Activated CD8-positive, alpha-beta T cell treated with anti-CD3 and anti-CD28 coated beads, Interleukin-2, amount 10 ng/mL, durations not matched to agents 7 days and 5 days (primary cell): ENCODE data around the gene G0S2. TPM values are rescaled to one million over a fixed set of nuclear protein-coding genes. Genes with fewer than 3 reads are reported as not detected.

Source experiments
- ATAC-seq: fragments of 150-1000 bp; cut with Tn5 transposase; one replicate; pipeline ENCODE4 v1.10.0; 2021; ENCODE audit warnings: moderate library complexity
- CTCF ChIA-PET: fragments of 350-600 bp; sonication (Branson Sonifier 250); formaldehyde crosslinking; loops from one replicate; lab custom pipeline; 2021; ENCODE audit warnings: antibody characterized with exemption; lab: Charles Lee
- POLR2A ChIA-PET: fragments of 350-600 bp; sonication (Branson Sonifier 250); formaldehyde crosslinking; loops from one replicate; lab custom pipeline; 2021; ENCODE audit warnings: antibody characterized with exemption; lab: Charles Lee
- DNase-seq: peaks from one replicate; pipeline ENCODE4 v3.0.0-alpha.2; 2020
- H3K27ac Mint-ChIP-seq: one replicate; pipeline ENCODE4 v1.8.0; 2021; ENCODE audit warnings: mild to moderate bottlenecking, mixed read lengths
- H3K27me3 Mint-ChIP-seq: one replicate; pipeline ENCODE4 v1.8.0; 2021; ENCODE audit warnings: low read depth, mixed read lengths
- H3K36me3 Mint-ChIP-seq: one replicate; pipeline ENCODE4 v1.8.0; 2021; ENCODE audit warnings: low read depth, mixed read lengths
- H3K4me1 Mint-ChIP-seq: one replicate; pipeline ENCODE4 v1.8.0; 2021; ENCODE audit warnings: low read depth, mixed read lengths
- H3K4me3 Mint-ChIP-seq: one replicate; pipeline ENCODE4 v1.8.0; 2021; ENCODE audit warnings: mild to moderate bottlenecking, mixed read lengths
- H3K9me3 Mint-ChIP-seq: one replicate; pipeline ENCODE4 v1.8.0; 2022; ENCODE audit warnings: mixed read lengths; ENCODE audit not compliant: insufficient read depth
- total RNA-seq, 2 experiments: library from RNA; stranded (reverse); gene quantifications; one replicate each; pipeline ENCODE4 v1.2.3, GENCODE V29; 2021

Gene G0S2
- total RNA-seq, 2 experiments from 2014 or later = not detected

GRCh38 chr1:209723265-209723664, 48.1 kb downstream of the G0S2 start:
- ATAC-seq (no peak), DNase-seq (no peak)
- Mint-ChIP-seq H3K27me3 (no peaks in the 10 kb centered on the region), H3K27ac (no peak overlapping the region), H3K36me3 (no peaks in the 10 kb centered on the region), H3K4me3 (no peak overlapping the region), H3K9me3 (no peaks in the 10 kb centered on the region), H3K4me1 (peaks cover 14% of the 10 kb centered on the region)
- POLR2A ChIA-PET = no interaction called here
- CTCF ChIA-PET = interaction anchor here (1.0 to 2.4 kb wide), 4 partner anchors 13 to 32 kb away, joined by 3 to 8 read pairs (median 4); no protein-coding TSS in a partner anchor

- Mint-ChIP-seq H3K36me3 (no peaks in the 10 kb centered on the region), H3K9me3 (no peaks in the 10 kb centered on the region), H3K27me3 (no peaks in the 10 kb centered on the region), H3K4me3 (no peak overlapping the region), H3K4me1 (peaks cover 14% of the 10 kb centered on the region), H3K27ac (peak overlapping the region; percentile 86)
- POLR2A ChIA-PET = interaction anchor here (0.6 to 1.6 kb wide), 4 partner anchors 42 to 1768 kb away, joined by 3 to 4 read pairs (median 3); partner anchors contain the start of genes C1orf74 and RD3
- DNase-seq = no peak
- CTCF ChIA-PET = interaction anchor here (1.0 to 2.5 kb wide), 7 partner anchors 12 to 158 kb away, joined by 3 to 22 read pairs (median 5); no protein-coding TSS in a partner anchor
- peak; percentile 51 for ATAC-seq
Observed at GRCh38 chr1:209723756-209724693, 48.8 kb downstream of the G0S2 start.

Other genes starting within 250 kb of the G0S2 start
- not detected for gene CAMK1G, start 91.7 kb upstream of the G0S2 start, total RNA-seq
- gene LAMB3, start 23.0 kb upstream of the G0S2 start, total RNA-seq = under 1 TPM; 0.78 to 0.84 TPM
- not detected for gene HSD11B1, start 29.4 kb downstream of the G0S2 start, total RNA-seq
- 100 to 1,000 TPM; 319 to 322 TPM for gene TRAF3IP3, start 80.6 kb downstream of the G0S2 start, total RNA-seq
- gene C1orf74, start 109.1 kb downstream of the G0S2 start, total RNA-seq = 1 to 10 TPM; 2.5 to 2.6 TPM
- gene IRF6, start 130.7 kb downstream of the G0S2 start, total RNA-seq = under 1 TPM; 0.16 to 0.21 TPM
- gene UTP25, start 152.6 kb downstream of the G0S2 start, total RNA-seq = 1 to 10 TPM; 6.3 to 6.5 TPM